K562 (cell line): ENCODE data around the gene ROBO2. TPM values are rescaled to one million over a fixed set of nuclear protein-coding genes. Genes with fewer than 3 reads are reported as not detected.

Source experiments
- ATAC-seq: fragments of 200-7000 bp; cut with Tn5 transposase; 3 replicates; pipeline ENCODE4 v1.9.1; 2020; ENCODE audit warnings: moderate library complexity
- BruUV-seq: library from RNA; stranded (reverse); fragments of 400-500 nt; replicated peaks from 2 replicates; lab custom pipeline; 2021; lab: Mats Ljungman, UMichigan
- CTCF ChIA-PET: fragments of 300-600 bp; formaldehyde crosslinking; extraction: SDS; loops from one replicate; lab custom pipeline; 2021; ENCODE audit warnings: low intra/inter-chr PET ratio; lab: Yijun Ruan, JAX
- POLR2A ChIA-PET: fragments of 300-600, 350-650 bp; sonication (Branson Sonifier 250); formaldehyde crosslinking; extraction: SDS; loops from one replicate; lab custom pipeline; 2021; ENCODE audit warnings: antibody characterized with exemption, inconsistent platforms; lab: Yijun Ruan, JAX
- DNase-seq, 4 experiments: peaks; one replicate each; pipeline versions ENCODE4 v3.0.0 to v3.0.0-alpha.2; 2011 to 2018; ENCODE audit warnings: low spot score in 3 of 4, mixed read lengths in 3 of 4; ENCODE audit errors: extremely low read depth in 1 of 4
- FAIRE-seq: peaks from 2 replicates; lab custom pipeline; 2011; peaks lifted over from hg19 to GRCh38; lab: Jason Lieb, UNC
- H2AFZ ChIP-seq: 2 replicates; pipeline ENCODE4 v1.6.0; 2011; ENCODE audit warnings: low read depth, low read length, control low read depth, inconsistent platforms
- H3K27ac ChIP-seq: fragments of 200-600 bp; 3 replicates; pipeline ENCODE4 v1.8.0; 2011; ENCODE audit warnings: low read depth, mild to moderate bottlenecking, control low read depth, inconsistent platforms, low read length, moderate library complexity, mixed read lengths; ENCODE audit errors: extremely low read depth
- H3K27me3 ChIP-seq, 2 experiments: fragments of 300-600 bp in 1 of 2; 2 replicates in 1 of 2; 3 replicates in 1 of 2; pipeline versions ENCODE4 v1.6.0 to v1.8.0; 2011; ENCODE audit warnings: inconsistent platforms in 2 of 2, low read length in 2 of 2, mild to moderate bottlenecking in 1 of 2, mixed read lengths in 1 of 2, moderate library complexity in 1 of 2; ENCODE audit not compliant: control insufficient read depth in 2 of 2, insufficient read depth in 2 of 2
- H3K36me3 ChIP-seq: fragments of 300-600 bp; 3 replicates; pipeline ENCODE4 v1.8.0; 2011; ENCODE audit warnings: mild to moderate bottlenecking, low read length, inconsistent platforms; ENCODE audit not compliant: control insufficient read depth, insufficient read depth
- H3K4me1 ChIP-seq, 2 experiments: fragments of 200-600 bp in 1 of 2; replicated peaks in 1 of 2; 2 replicates in 1 of 2; 3 replicates in 1 of 2; pipeline versions ENCODE4 v1.5.1 to v1.8.0; 2011; ENCODE audit warnings: inconsistent platforms in 2 of 2, low read length in 2 of 2, mild to moderate bottlenecking in 1 of 2, mixed read lengths in 1 of 2, moderate library complexity in 1 of 2; ENCODE audit not compliant: control insufficient read depth in 2 of 2, insufficient read depth in 2 of 2
- H3K4me2 ChIP-seq: 2 replicates; pipeline ENCODE4 v1.6.1; 2011; ENCODE audit warnings: low read length, control low read depth, inconsistent platforms, mixed read lengths; ENCODE audit not compliant: insufficient read depth
- H3K4me3 ChIP-seq: fragments of 200-600 bp; sonication (generic), shearing (Covaris generic); 2 replicates; pipeline ENCODE4 v1.5.1; 2016; ENCODE audit warnings: control low read depth, inconsistent platforms
- H3K79me2 ChIP-seq: fragments of 200-600 bp; 3 replicates; pipeline ENCODE4 v1.8.0; 2011; ENCODE audit warnings: low read length, inconsistent platforms; ENCODE audit not compliant: control insufficient read depth, insufficient read depth
- H3K9ac ChIP-seq, 2 experiments: 2 replicates each; pipeline versions ENCODE4 v1.6.0 to v1.6.1; 2011; ENCODE audit warnings: low read depth in 2 of 2, low read length in 2 of 2, control low read depth in 1 of 2, inconsistent platforms in 1 of 2, mild to moderate bottlenecking in 1 of 2, mixed read lengths in 1 of 2; ENCODE audit not compliant: insufficient read depth in 1 of 2
- H3K9me1 ChIP-seq: one replicate; pipeline ENCODE4 v1.6.0; 2011; ENCODE audit warnings: inconsistent platforms, mild to moderate bottlenecking, low read length, moderate library complexity; ENCODE audit not compliant: control insufficient read depth, insufficient read depth
- H3K9me3 ChIP-seq: replicated peaks from 2 replicates; pipeline ENCODE4 v1.5.1; 2011; ENCODE audit warnings: low read depth, low read length, inconsistent platforms; ENCODE audit not compliant: control insufficient read depth, insufficient read depth
- H4K20me1 ChIP-seq: replicated peaks from 2 replicates; pipeline ENCODE4 v1.6.1; 2011; ENCODE audit warnings: low read length, inconsistent platforms, mixed read lengths; ENCODE audit not compliant: control insufficient read depth, insufficient read depth
- CREB1 ChIP-seq, 2 experiments: sonication (generic) in 1 of 2; formaldehyde crosslinking in 1 of 2; IDR thresholded peaks; 2 replicates each; pipeline versions ENCODE4 v1.6.1 to v1.8.0; 2012 to 2022; ENCODE audit warnings: inconsistent platforms in 1 of 2, mild to moderate bottlenecking in 1 of 2, missing genetic modification reagents in 1 of 2, moderate library complexity in 1 of 2
- DNMT1 ChIP-seq: fragments of 450-650 bp; IDR thresholded peaks from 2 replicates; pipeline ENCODE4 v1.6.1; 2016; ENCODE audit warnings: antibody characterized with exemption, mild to moderate bottlenecking
- FOS ChIP-seq: IDR thresholded peaks from 3 replicates; pipeline ENCODE4 v1.6.1; 2011; ENCODE audit not compliant: insufficient read length; ENCODE audit errors: extremely low read depth
- HIVEP1 ChIP-seq: fragments of 250-450 bp; sonication (Bioruptor Pico); IDR thresholded peaks from 2 replicates; pipeline ENCODE4 v1.4.0; 2020; ENCODE audit warnings: mild to moderate bottlenecking
- HNRNPK ChIP-seq: fragments of 200-400 bp; formaldehyde crosslinking; IDR thresholded peaks from one replicate; pipeline ENCODE4 v1.6.1; 2018; ENCODE audit warnings: mild to moderate bottlenecking, low read depth, low read length; ENCODE audit not compliant: poor library complexity, severe bottlenecking
- MCM2 ChIP-seq: fragments of 450-650 bp; IDR thresholded peaks from 2 replicates; pipeline ENCODE4 v1.6.1; 2017; ENCODE audit warnings: low read depth, mild to moderate bottlenecking
- RFX1 ChIP-seq: fragments of 450-650 bp; IDR thresholded peaks from 2 replicates; pipeline ENCODE4 v1.6.1; 2016; ENCODE audit warnings: mild to moderate bottlenecking, moderate library complexity
- SAFB2 ChIP-seq: fragments of 200-400 bp; formaldehyde crosslinking; IDR thresholded peaks from 2 replicates; pipeline ENCODE4 v1.6.1; 2018; ENCODE audit warnings: borderline replicate concordance, low read length, low read depth, moderate library complexity; ENCODE audit not compliant: severe bottlenecking
- SMARCB1 ChIP-seq: IDR thresholded peaks from 2 replicates; pipeline ENCODE4 v1.6.1; 2011; ENCODE audit warnings: improper control_type of control experiment, low read depth; ENCODE audit not compliant: insufficient read length
- TAF15 ChIP-seq: fragments of 200-400 bp; formaldehyde crosslinking; IDR thresholded peaks from 2 replicates; pipeline ENCODE4 v1.6.1; 2017; ENCODE audit warnings: mild to moderate bottlenecking, low read depth, low read length, moderate library complexity
- TCFL5 ChIP-seq: fragments of 250-450 bp; sonication (Bioruptor Pico); conservative IDR thresholded peaks from 2 replicates; pipeline ENCODE4 v1.6.1; 2021; ENCODE audit warnings: mild to moderate bottlenecking, moderate library complexity, matching md5 sums
- XRCC5 ChIP-seq: fragments of 200-400 bp; formaldehyde crosslinking; IDR thresholded peaks from 2 replicates; pipeline ENCODE4 v1.6.1; 2017; ENCODE audit warnings: low read depth, mild to moderate bottlenecking, low read length
- ZNF140 ChIP-seq: fragments of 250-450 bp; sonication (Bioruptor Pico); IDR thresholded peaks from 2 replicates; pipeline ENCODE4 v1.8.0; 2021; ENCODE audit warnings: moderate library complexity, mild to moderate bottlenecking, inconsistent platforms
- ZNF175 ChIP-seq: fragments of 200-800 bp; sonication (Bioruptor generic); IDR thresholded peaks from 2 replicates; pipeline ENCODE4 v1.6.1; 2016; ENCODE audit warnings: low read depth, mild to moderate bottlenecking, missing genetic modification characterization, missing compliant biosample characterization
- ZNF436 ChIP-seq: fragments of 250-450, 450-650 bp; sonication (Bioruptor Pico); formaldehyde crosslinking; IDR thresholded peaks from 2 replicates; pipeline ENCODE4 v1.7.0; 2020; ENCODE audit warnings: mild to moderate bottlenecking
- ZNF79 ChIP-seq: fragments of 250-450 bp; sonication (Bioruptor Pico); IDR thresholded peaks from 2 replicates; pipeline ENCODE4 v1.4.0; 2020; ENCODE audit warnings: low read depth, mild to moderate bottlenecking, moderate library complexity
- WGBS: fragments of 100-300 bp; shearing (Covaris generic); methylation state at CpG from one replicate; pipeline ENCODE4 v1.1.6; 2016; ENCODE audit warnings: low coverage, mixed read lengths; ENCODE audit not compliant: insufficient coverage; ENCODE audit errors: missing lambda C conversion rate; 5-methylcytosine and 5-hydroxymethylcytosine counted together
- in situ Hi-C: fragments of 300-500 bp; cut with MboI; formaldehyde crosslinking; loops from 4 replicates; pipeline ENCODE4 v1.15.0; 2018; ENCODE audit warnings: inconsistent platforms, mixed read lengths
- intact Hi-C: fragments of 100-400 bp; cut with micrococcal nuclease; formaldehyde crosslinking; loops from 2 replicates; pipeline ENCODE4 v1.14.2; 2022
- polyA plus RNA-seq, 8 experiments: library from polyadenylated mRNA; depleted of rRNA in 4 of 8; stranded (reverse) in 5 of 8; unstranded in 3 of 8; fragments of >200 nt; fragmentation: Nextera tagmentation in 2 of 8; fragmentation: Illumina TruSeq in 1 of 8; extraction: Ambion mirVana in 2 of 8; extraction: Trizol in 1 of 8; gene quantifications; 2 replicates each; pipeline versions ENCODE4 v1.2.1 to v1.2.3, GENCODE V29; 2011 to 2014; ENCODE audit warnings: inconsistent platforms in 1 of 8, missing spikeins in 1 of 8
- total RNA-seq, 7 experiments: library from RNA; depleted of rRNA in 6 of 7; stranded (reverse); fragments of >200 nt in 6 of 7; fragmentation: Illumina TruSeq in 2 of 7; extraction: Trizol in 2 of 7; gene quantifications; 2 replicates each; pipeline versions ENCODE4 v1.2.1 to v1.2.3, GENCODE V29; 2011 to 2021; ENCODE audit warnings: low replicate concordance in 1 of 7
- TF ChIP-seq, protein P1 (sequence below): fragments of 250-450 bp; sonication (Bioruptor Pico); IDR thresholded peaks from 2 replicates; pipeline ENCODE4 v1.4.0; 2020; ENCODE audit warnings: borderline replicate concordance
- TF ChIP-seq, protein P2 (sequence below): fragments of 250-450 bp; sonication (Bioruptor Pico); IDR thresholded peaks from 2 replicates; pipeline ENCODE4 v1.5.0; 2020; ENCODE audit warnings: mild to moderate bottlenecking, borderline replicate concordance
- TF ChIP-seq, protein P3 (sequence below): fragments of 450-650 bp; IDR thresholded peaks from 2 replicates; pipeline ENCODE4 v1.6.1; 2016; ENCODE audit warnings: borderline replicate concordance

The ROBO2 gene
- total and polyA plus RNA-seq, 9 of the 15 experiments (the other 6 are each of a cell fraction or from before 2014, with no cell fraction given), result 0.84 to 3.0 (median 1.7) TPM

DNA sequence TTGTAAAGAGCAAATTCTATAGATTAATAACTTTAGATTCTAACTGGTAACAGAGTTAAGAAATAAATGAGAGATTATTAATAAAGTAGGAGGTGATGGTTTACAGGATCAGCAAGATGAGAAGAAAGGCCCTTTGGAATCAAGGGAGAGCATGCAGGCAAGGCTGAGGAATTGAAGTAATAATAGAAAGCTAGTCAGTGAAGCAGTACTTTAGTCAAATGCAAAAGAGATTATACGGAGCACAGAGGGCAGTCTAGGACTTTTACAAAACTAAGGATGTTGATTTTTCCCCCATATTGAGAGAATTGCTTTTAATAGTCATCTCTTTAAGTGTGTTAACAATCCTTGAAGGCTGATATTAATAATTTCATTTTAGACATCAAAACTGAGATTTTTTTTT is 146.4 kb downstream of the ROBO2 start:
- intact Hi-C loops (no loop called here), in situ Hi-C loops (no loop called here)
- no peak overlapping the region for H2AFZ ChIP-seq
- H3K27ac ChIP-seq, result no peak overlapping the region
- CTCF ChIA-PET, result no interaction called here
- BruUV-seq, result no TSS peak
- H3K9me3 ChIP-seq, result no peaks in the 10 kb centered on the region
- H4K20me1 ChIP-seq, result no peaks in the 10 kb centered on the region
- FAIRE-seq (no peak), ATAC-seq (no peak), DNase-seq (no peak)
- no peaks in the 10 kb centered on the region for H3K27me3 ChIP-seq
- no peak overlapping the region for H3K4me3 ChIP-seq
- no peak overlapping the region for H3K4me2 ChIP-seq
- WGBS, result 36% methylated on average over 1 of the region's 1 CpG
- no peaks in the 10 kb centered on the region for H3K79me2 ChIP-seq
- peaks cover 0 to 6% of the 10 kb centered on the region in 2 experiments; a peak in 2 of 5 replicates for H3K4me1 ChIP-seq
- POLR2A ChIA-PET, result no interaction called here
- H3K36me3 ChIP-seq, result no peaks in the 10 kb centered on the region
- H3K9me1 ChIP-seq, result no peaks in the 10 kb centered on the region
- no peak overlapping the region for H3K9ac ChIP-seq
- TF ChIP-seq RFX1 (no peak), MCM2 (no peak), FOS (no peak), HIVEP1 (CRISPR knock-in tag) (no peak), CREB1 (IDR thresholded peaks at IDR 0.05) (no peak), CREB1 (CRISPR knock-in tag; IDR thresholded peaks at IDR 0.05) (no peak), ZNF436 (no peak), ZNF140 (no peak), HNRNPK (no peak), SMARCB1 (no peak), DNMT1 (no peak), XRCC5 (no peak), TCFL5 (no peak), SAFB2 (no peak), TAF15 (no peak), ZNF175 (CRISPR knock-in tag) (no peak), ZNF79 (CRISPR knock-in tag) (no peak)
- TF ChIP-seq, protein P1, sequence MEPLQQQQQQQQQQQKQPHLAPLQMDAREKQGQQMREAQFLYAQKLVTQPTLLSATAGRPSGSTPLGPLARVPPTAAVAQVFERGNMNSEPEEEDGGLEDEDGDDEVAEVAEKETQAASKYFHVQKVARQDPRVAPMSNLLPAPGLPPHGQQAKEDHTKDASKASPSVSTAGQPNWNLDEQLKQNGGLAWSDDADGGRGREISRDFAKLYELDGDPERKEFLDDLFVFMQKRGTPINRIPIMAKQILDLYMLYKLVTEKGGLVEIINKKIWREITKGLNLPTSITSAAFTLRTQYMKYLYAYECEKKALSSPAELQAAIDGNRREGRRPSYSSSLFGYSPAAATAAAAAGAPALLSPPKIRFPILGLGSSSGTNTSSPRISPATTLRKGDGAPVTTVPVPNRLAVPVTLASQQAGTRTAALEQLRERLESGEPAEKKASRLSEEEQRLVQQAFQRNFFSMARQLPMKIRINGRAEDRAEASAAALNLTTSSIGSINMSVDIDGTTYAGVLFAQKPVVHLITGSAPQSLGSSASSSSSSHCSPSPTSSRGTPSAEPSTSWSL (CRISPR knock-in tag), result no peak
- TF ChIP-seq, protein P2, sequence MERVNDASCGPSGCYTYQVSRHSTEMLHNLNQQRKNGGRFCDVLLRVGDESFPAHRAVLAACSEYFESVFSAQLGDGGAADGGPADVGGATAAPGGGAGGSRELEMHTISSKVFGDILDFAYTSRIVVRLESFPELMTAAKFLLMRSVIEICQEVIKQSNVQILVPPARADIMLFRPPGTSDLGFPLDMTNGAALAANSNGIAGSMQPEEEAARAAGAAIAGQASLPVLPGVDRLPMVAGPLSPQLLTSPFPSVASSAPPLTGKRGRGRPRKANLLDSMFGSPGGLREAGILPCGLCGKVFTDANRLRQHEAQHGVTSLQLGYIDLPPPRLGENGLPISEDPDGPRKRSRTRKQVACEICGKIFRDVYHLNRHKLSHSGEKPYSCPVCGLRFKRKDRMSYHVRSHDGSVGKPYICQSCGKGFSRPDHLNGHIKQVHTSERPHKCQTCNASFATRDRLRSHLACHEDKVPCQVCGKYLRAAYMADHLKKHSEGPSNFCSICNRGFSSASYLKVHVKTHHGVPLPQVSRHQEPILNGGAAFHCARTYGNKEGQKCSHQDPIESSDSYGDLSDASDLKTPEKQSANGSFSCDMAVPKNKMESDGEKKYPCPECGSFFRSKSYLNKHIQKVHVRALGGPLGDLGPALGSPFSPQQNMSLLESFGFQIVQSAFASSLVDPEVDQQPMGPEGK (CRISPR knock-in tag), result no peak
- TF ChIP-seq, protein P3, sequence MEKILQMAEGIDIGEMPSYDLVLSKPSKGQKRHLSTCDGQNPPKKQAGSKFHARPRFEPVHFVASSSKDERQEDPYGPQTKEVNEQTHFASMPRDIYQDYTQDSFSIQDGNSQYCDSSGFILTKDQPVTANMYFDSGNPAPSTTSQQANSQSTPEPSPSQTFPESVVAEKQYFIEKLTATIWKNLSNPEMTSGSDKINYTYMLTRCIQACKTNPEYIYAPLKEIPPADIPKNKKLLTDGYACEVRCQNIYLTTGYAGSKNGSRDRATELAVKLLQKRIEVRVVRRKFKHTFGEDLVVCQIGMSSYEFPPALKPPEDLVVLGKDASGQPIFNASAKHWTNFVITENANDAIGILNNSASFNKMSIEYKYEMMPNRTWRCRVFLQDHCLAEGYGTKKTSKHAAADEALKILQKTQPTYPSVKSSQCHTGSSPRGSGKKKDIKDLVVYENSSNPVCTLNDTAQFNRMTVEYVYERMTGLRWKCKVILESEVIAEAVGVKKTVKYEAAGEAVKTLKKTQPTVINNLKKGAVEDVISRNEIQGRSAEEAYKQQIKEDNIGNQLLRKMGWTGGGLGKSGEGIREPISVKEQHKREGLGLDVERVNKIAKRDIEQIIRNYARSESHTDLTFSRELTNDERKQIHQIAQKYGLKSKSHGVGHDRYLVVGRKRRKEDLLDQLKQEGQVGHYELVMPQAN, result no peak
